ENCODE results near the gene ZFYVE9.

Gene ZFYVE9

DNA sequence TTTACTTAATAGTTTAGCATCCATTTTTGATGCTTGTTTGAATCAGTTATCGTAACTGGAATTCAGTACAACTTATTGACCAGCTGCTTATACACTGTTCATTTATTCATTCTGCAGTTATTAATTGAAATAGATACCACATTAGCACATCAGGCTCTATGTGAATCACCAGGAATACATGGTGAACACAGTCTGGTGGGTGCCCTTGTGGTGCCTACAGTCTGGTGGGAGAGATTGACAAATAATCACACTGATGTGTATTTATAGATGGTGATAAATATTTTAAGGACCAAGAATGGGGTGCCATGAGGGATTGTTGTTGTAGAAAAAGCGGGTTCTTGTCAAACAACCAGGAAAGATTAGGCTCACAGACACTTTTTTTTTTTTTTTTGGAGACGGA, 87.6 kb downstream of the ZFYVE9 start:
- Histone ChIP-seq H3K9ac (ENCODE audit: low read length) (no peak overlapping the region), H3K27ac (ENCODE audit: low read depth, low read length) (no peak overlapping the region), H3K27me3 (ENCODE audit: control insufficient read depth, insufficient read depth, low read length) (no peaks in the 10 kb centered on the region), H3K9me3 (ENCODE audit: control insufficient read depth, insufficient read depth, low read depth, low read length) (peaks cover 12% of the 10 kb centered on the region; the same call in 1 of the 2 replicates), H3K4me3 (ENCODE audit: low read depth, low read length) (no peak overlapping the region), H3K36me3 (ENCODE audit: control insufficient read depth, insufficient read depth, low read length) (no peaks in the 10 kb centered on the region), H3K4me1 (ENCODE audit: control insufficient read depth, insufficient read depth, low read length) (peaks cover 4% of the 10 kb centered on the region; the same call in 1 of the 2 replicates)

DNA sequence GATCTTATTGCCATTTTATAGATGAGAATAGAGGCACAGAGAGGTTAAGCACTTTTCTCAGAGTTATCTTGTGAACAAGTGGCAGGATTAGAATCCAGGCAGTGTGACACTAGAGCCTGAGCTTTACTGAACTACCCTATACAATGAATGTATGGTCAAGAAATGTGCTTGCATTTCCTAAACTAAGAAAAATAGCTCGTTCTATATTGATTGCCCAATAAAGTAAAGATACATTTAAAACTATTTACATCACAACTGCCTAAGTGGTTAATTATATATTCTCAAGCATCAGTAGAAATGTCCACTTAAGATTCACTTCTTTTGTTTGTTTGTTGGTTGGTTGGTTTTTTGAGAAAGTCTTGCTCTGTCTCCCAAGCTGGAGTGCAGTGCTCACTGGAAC, 91.6 kb downstream of the ZFYVE9 start:
- H3K27me3 ChIP-seq (ENCODE audit: control insufficient read depth, insufficient read depth, low read length): no peaks in the 10 kb centered on the region
- H3K4me3 ChIP-seq (ENCODE audit: low read depth, low read length): no peak overlapping the region
- H3K9me3 ChIP-seq (ENCODE audit: control insufficient read depth, insufficient read depth, low read depth, low read length): no peaks in the 10 kb centered on the region
- H3K27ac ChIP-seq (ENCODE audit: low read depth, low read length): no peak overlapping the region
- no peak overlapping the region for H3K9ac ChIP-seq (ENCODE audit: low read length)
- peaks cover 4% of the 10 kb centered on the region; the same call in 1 of the 2 replicates for H3K4me1 ChIP-seq (ENCODE audit: control insufficient read depth, insufficient read depth, low read length)
- H3K36me3 ChIP-seq (ENCODE audit: control insufficient read depth, insufficient read depth, low read length): no peaks in the 10 kb centered on the region

DNA sequence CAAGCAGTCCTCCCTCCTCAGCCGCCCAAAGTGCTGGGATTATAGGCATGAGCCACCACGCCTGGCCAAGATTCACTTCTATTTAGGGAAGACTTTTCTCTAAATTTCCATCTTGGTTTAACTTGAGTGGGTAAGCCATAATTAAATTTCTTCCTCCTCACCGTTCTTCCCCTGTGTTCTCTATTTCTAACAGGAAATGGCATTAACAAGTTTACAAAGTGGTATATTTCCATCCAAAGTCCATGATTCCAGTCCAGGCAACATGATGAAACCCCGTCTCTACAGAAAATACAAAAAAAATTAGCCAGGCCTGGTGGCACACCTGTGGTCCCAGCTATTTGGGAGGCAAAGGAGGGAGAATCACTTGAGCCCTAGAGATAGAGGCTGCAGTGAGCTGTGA, 92.1 kb downstream of the ZFYVE9 start:
- H3K9me3 ChIP-seq (ENCODE audit: control insufficient read depth, insufficient read depth, low read depth, low read length): no peaks in the 10 kb centered on the region
- H3K4me3 ChIP-seq (ENCODE audit: low read depth, low read length): no peak overlapping the region
- no peak overlapping the region for H3K9ac ChIP-seq (ENCODE audit: low read length)
- no peaks in the 10 kb centered on the region for H3K27me3 ChIP-seq (ENCODE audit: control insufficient read depth, insufficient read depth, low read length)
- no peak overlapping the region for H3K27ac ChIP-seq (ENCODE audit: low read depth, low read length)
- peaks cover 4% of the 10 kb centered on the region; the same call in 1 of the 2 replicates for H3K4me1 ChIP-seq (ENCODE audit: control insufficient read depth, insufficient read depth, low read length)
- H3K36me3 ChIP-seq (ENCODE audit: control insufficient read depth, insufficient read depth, low read length): no peaks in the 10 kb centered on the region

DNA sequence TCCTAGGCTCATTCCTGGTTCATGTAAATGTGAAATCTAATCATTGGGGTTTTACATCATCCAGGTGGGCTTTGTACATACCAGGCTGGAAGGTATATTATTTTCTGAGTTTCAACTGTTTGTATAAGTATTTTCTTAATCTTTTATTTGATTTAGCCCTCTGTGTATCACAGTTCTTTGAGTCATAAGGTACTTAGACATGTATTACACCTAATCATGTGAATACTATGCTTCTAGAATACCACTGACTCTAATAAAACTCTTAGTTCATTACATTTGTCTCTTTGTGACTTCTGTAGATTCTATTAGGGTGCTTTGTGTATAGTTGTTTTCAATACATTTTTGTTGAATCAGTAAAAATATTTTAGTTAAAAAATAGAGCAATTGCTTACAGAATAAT, 92.8 kb downstream of the ZFYVE9 start:
- Histone ChIP-seq H3K9ac (ENCODE audit: low read length) (no peak overlapping the region), H3K27me3 (ENCODE audit: control insufficient read depth, insufficient read depth, low read length) (no peaks in the 10 kb centered on the region), H3K9me3 (ENCODE audit: control insufficient read depth, insufficient read depth, low read depth, low read length) (no peaks in the 10 kb centered on the region), H3K4me3 (ENCODE audit: low read depth, low read length) (no peak overlapping the region), H3K27ac (ENCODE audit: low read depth, low read length) (no peak overlapping the region), H3K36me3 (ENCODE audit: control insufficient read depth, insufficient read depth, low read length) (no peaks in the 10 kb centered on the region), H3K4me1 (ENCODE audit: control insufficient read depth, insufficient read depth, low read length) (peaks cover 4% of the 10 kb centered on the region; the same call in 1 of the 2 replicates)

DNA sequence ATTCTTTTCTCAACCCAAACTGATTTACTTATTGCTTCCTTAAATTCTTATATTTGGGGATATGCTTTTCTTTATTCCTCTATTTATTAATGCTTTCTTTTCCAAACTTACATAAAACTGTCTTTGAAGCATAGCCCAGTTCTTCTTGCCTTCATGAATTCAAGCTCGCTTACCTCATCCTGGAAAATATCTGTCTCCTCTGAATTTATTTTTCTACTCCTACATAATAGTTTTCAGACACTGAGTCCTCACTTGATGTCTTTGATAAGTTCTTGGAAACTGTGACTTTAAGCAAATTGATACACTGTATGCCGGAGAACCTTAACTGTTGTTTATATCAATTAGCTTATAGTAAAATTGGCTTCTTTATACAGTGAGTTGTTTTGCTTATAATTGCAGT, 93.8 kb downstream of the ZFYVE9 start:
- H3K9me3 ChIP-seq (ENCODE audit: control insufficient read depth, insufficient read depth, low read depth, low read length): no peaks in the 10 kb centered on the region
- H3K9ac ChIP-seq (ENCODE audit: low read length): no peak overlapping the region
- H3K36me3 ChIP-seq (ENCODE audit: control insufficient read depth, insufficient read depth, low read length): no peaks in the 10 kb centered on the region
- H3K4me3 ChIP-seq (ENCODE audit: low read depth, low read length): no peak overlapping the region
- no peak overlapping the region for H3K27ac ChIP-seq (ENCODE audit: low read depth, low read length)
- no peaks in the 10 kb centered on the region for H3K27me3 ChIP-seq (ENCODE audit: control insufficient read depth, insufficient read depth, low read length)
- no peaks in the 10 kb centered on the region; the same call in 1 of the 2 replicates for H3K4me1 ChIP-seq (ENCODE audit: control insufficient read depth, insufficient read depth, low read length)

DNA sequence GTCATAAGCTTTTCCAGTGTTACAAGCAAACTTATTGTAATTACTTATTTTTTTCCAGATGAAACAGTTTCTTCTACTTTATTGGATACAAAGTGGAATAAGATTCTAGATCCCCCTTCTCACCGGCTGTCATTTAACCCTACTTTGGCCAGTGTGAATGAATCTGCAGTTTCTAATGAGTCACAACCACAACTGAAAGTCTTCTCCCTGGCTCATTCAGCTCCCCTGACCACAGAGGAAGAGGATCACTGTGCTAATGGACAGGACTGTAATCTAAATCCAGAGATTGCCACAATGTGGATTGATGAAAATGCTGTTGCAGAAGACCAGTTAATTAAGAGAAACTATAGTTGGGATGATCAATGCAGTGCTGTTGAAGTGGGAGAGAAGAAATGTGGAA, 95.5 kb downstream of the ZFYVE9 start:
- Histone ChIP-seq H3K9me3 (ENCODE audit: control insufficient read depth, insufficient read depth, low read depth, low read length) (no peaks in the 10 kb centered on the region), H3K27ac (ENCODE audit: low read depth, low read length) (no peak overlapping the region), H3K9ac (ENCODE audit: low read length) (no peak overlapping the region), H3K4me1 (ENCODE audit: control insufficient read depth, insufficient read depth, low read length) (no peaks in the 10 kb centered on the region; the same call in 1 of the 2 replicates), H3K4me3 (ENCODE audit: low read depth, low read length) (no peak overlapping the region), H3K36me3 (ENCODE audit: control insufficient read depth, insufficient read depth, low read length) (no peaks in the 10 kb centered on the region), H3K27me3 (ENCODE audit: control insufficient read depth, insufficient read depth, low read length) (no peaks in the 10 kb centered on the region)

DNA sequence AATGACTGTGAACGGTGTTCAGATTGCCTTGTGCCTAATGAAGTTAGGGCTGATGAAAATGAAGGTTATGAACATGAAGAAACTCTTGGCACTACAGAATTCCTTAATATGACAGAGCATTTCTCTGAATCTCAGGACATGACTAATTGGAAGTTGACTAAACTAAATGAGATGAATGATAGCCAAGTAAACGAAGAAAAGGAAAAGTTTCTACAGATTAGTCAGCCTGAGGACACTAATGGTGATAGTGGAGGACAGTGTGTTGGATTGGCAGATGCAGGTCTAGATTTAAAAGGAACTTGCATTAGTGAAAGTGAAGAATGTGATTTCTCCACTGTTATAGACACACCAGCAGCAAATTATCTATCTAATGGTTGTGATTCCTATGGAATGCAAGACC, 96.6 kb downstream of the ZFYVE9 start:
- Histone ChIP-seq H3K9ac (ENCODE audit: low read length) (no peak overlapping the region), H3K9me3 (ENCODE audit: control insufficient read depth, insufficient read depth, low read depth, low read length) (no peaks in the 10 kb centered on the region), H3K4me1 (ENCODE audit: control insufficient read depth, insufficient read depth, low read length) (no peaks in the 10 kb centered on the region; the same call in 1 of the 2 replicates), H3K27me3 (ENCODE audit: control insufficient read depth, insufficient read depth, low read length) (no peaks in the 10 kb centered on the region), H3K36me3 (ENCODE audit: control insufficient read depth, insufficient read depth, low read length) (no peaks in the 10 kb centered on the region), H3K27ac (ENCODE audit: low read depth, low read length) (no peak overlapping the region), H3K4me3 (ENCODE audit: low read depth, low read length) (no peak overlapping the region)

DNA sequence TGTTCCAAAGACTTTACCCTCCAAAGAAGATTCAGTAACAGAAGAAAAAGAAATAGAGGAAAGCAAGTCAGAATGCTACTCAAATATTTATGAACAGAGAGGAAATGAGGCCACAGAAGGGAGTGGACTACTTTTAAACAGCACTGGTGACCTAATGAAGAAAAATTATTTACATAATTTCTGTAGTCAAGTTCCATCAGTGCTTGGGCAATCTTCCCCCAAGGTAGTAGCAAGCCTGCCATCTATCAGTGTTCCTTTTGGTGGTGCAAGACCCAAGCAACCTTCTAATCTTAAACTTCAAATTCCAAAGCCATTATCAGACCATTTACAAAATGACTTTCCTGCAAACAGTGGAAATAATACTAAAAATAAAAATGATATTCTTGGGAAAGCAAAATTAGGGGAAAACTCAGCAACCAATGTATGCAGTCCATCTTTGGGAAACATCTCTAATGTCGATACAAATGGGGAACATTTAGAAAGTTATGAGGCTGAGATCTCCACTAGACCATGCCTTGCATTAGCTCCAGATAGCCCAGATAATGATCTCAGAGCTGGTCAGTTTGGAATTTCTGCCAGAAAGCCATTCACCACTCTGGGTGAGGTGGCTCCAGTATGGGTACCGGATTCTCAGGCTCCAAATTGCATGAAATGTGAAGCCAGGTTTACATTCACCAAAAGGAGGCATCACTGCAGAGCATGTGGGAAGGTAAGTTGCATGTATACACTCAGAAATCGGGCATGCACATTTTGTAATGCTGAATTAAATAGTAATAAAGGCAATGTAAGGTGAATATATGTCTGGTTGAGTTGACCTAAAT, 97.2 kb downstream of the ZFYVE9 start:
- H3K27me3 ChIP-seq (ENCODE audit: control insufficient read depth, insufficient read depth, low read length): no peaks in the 10 kb centered on the region
- H3K9ac ChIP-seq (ENCODE audit: low read length): no peak overlapping the region
- no peak overlapping the region for H3K27ac ChIP-seq (ENCODE audit: low read depth, low read length)
- H3K4me1 ChIP-seq (ENCODE audit: control insufficient read depth, insufficient read depth, low read length): no peaks in the 10 kb centered on the region; the same call in 1 of the 2 replicates
- H3K9me3 ChIP-seq (ENCODE audit: control insufficient read depth, insufficient read depth, low read depth, low read length): no peaks in the 10 kb centered on the region
- no peak overlapping the region for H3K4me3 ChIP-seq (ENCODE audit: low read depth, low read length)
- no peaks in the 10 kb centered on the region for H3K36me3 ChIP-seq (ENCODE audit: control insufficient read depth, insufficient read depth, low read length)

DNA sequence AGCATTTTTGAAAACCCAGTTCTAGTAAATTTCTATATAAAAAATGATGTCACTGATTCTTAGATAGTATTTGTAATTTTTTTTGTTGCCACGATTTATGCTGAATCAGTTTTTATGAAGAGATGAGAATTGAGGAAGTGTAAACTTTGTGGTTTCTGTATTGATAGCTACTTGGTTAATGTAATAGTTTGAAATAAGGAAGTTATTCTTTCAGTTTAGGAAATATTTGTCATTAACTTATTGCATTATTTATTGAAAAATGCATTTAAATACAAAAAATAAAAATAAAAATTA, 97.8 kb downstream of the ZFYVE9 start:
- Histone ChIP-seq H3K4me3 (ENCODE audit: low read depth, low read length) (no peak overlapping the region), H3K36me3 (ENCODE audit: control insufficient read depth, insufficient read depth, low read length) (no peaks in the 10 kb centered on the region), H3K9ac (ENCODE audit: low read length) (no peak overlapping the region), H3K27ac (ENCODE audit: low read depth, low read length) (no peak overlapping the region), H3K4me1 (ENCODE audit: control insufficient read depth, insufficient read depth, low read length) (no peaks in the 10 kb centered on the region; the same call in 1 of the 2 replicates), H3K9me3 (ENCODE audit: control insufficient read depth, insufficient read depth, low read depth, low read length) (no peaks in the 10 kb centered on the region), H3K27me3 (ENCODE audit: control insufficient read depth, insufficient read depth, low read length) (no peaks in the 10 kb centered on the region)

DNA sequence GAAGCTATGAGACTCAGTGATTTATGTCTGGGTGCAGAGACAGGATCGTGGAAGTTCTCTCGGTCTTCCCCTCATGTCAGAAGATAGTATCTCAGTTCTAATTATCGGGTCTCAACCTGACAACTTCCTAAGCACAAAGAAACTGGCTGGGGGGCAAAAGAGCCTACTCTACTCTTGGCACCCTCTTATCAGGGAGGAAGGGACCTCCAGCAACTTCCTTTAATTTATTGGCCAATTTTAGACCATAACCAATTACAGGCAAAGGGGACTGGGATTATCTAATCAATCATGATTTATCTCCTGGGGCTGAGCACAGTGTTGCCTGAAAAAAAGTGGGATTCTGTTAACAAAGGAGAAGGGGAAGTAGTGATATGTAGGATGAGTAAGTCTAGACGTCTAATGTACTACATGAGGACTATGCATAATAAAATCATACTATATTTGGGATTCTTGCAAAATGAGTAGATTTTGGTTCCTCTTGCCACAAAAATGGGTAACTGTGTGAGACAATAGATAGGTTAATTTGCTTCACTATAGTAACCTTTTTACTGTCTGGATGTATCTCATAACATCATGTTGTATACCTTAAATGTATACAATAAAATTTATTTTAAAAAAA, 98.8 kb downstream of the ZFYVE9 start:
- Histone ChIP-seq H3K9me3 (ENCODE audit: control insufficient read depth, insufficient read depth, low read depth, low read length) (no peaks in the 10 kb centered on the region), H3K27ac (ENCODE audit: low read depth, low read length) (no peak overlapping the region), H3K9ac (ENCODE audit: low read length) (no peak overlapping the region), H3K27me3 (ENCODE audit: control insufficient read depth, insufficient read depth, low read length) (no peaks in the 10 kb centered on the region), H3K4me3 (ENCODE audit: low read depth, low read length) (no peak overlapping the region), H3K36me3 (ENCODE audit: control insufficient read depth, insufficient read depth, low read length) (no peaks in the 10 kb centered on the region), H3K4me1 (ENCODE audit: control insufficient read depth, insufficient read depth, low read length) (no peaks in the 10 kb centered on the region; the same call in 1 of the 2 replicates)

DNA sequence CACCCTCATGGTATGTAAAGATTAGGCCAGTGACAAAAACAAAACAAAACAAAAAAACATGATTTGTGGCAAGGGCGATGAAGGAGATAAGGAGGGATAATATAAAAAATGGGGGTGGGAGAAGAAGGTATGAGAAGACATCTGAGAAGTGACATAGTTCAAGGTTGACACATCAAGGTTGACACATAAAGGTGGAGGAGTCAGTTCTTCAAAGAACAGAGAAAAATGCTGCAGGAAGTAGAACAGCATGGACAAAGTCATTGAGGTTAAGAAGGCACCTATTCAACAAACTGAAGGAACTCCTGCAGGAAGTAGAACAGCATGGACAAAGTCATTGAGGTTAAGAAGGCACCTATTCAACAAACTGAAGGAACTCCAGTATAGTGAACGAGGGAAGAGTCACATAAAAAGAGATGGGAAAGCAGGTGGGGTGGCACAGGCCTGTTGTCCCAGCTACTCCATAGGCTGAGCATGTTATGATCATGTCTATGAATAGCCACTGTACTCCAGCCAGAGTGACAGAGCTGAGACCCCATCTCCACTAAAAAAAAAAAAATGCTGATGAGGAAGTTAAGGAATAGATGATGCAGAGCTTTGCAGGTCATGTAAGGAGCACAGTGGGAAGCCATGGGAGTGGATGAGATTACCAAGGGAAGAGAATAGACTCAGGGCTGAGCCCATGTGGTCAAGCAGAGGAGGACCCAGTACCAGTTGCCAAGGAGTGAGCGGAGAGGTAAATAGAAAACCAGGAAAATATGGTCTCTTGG, 101.5 kb downstream of the ZFYVE9 start:
- H3K27me3 ChIP-seq (ENCODE audit: control insufficient read depth, insufficient read depth, low read length): no peaks in the 10 kb centered on the region

More for the DNA sequence above, 101.5 kb downstream of the ZFYVE9 start:
- no peak overlapping the region for H3K4me3 ChIP-seq (ENCODE audit: low read depth, low read length)
- H3K9ac ChIP-seq (ENCODE audit: low read length): no peak overlapping the region
- H3K27ac ChIP-seq (ENCODE audit: low read depth, low read length): no peak overlapping the region
- no peaks in the 10 kb centered on the region for H3K9me3 ChIP-seq (ENCODE audit: control insufficient read depth, insufficient read depth, low read depth, low read length)
- no peaks in the 10 kb centered on the region for H3K36me3 ChIP-seq (ENCODE audit: control insufficient read depth, insufficient read depth, low read length)
- no peaks in the 10 kb centered on the region; the same call in 1 of the 2 replicates for H3K4me1 ChIP-seq (ENCODE audit: control insufficient read depth, insufficient read depth, low read length)

Measured in HUES6 (cell line).